NOMO-1 treated with dmso at 0.1 percent for 144 hours (cell line): ENCODE data around the gene FGFR1OP2.

Experiments
- DNase-seq: peaks from one replicate; lab custom pipeline; 2025; ENCODE audit not compliant: unreplicated experiment; lab: John Stamatoyannopoulos, UW

Gene FGFR1OP2

DNA sequence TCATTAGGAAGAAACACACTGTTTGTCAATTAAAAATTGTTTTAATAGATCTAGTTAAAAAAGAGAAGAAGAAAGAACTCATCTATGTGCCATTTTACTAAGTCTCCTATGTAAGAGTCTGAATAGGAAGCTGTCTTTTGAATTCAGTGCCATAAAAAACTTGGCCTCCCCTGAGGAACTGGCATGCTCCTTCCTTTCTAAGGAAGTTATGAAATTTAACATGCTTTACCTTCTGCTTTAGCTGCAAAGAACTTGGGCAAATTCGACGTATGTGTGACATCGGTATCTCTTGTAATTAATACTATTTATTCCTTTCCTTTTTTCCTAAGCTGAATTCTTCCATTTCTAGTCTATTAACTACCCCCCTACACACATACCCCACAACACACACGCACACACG, 63.4 kb downstream of the FGFR1OP2 start:
- DNase-seq = peak; percentile 54

DNA sequence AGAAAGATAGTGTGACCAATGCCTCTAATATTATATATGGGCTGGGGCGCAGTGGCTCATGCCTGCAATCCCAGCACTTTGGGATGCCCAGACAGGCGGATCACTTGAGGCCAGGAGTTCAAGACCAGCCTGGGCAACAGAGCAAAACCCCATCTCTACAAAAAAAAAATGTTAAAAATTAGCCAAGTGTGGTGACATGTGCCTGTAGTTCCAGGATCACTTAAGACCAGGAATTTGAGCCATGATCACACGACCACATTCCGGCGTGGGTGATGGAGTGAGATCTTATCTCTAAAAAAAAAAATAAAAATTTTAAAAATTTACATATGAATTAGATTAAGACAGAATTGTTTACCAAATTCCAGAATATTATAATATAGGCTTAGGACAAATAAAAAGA, 63.9 kb downstream of the FGFR1OP2 start:
- DNase-seq = no peak

DNA sequence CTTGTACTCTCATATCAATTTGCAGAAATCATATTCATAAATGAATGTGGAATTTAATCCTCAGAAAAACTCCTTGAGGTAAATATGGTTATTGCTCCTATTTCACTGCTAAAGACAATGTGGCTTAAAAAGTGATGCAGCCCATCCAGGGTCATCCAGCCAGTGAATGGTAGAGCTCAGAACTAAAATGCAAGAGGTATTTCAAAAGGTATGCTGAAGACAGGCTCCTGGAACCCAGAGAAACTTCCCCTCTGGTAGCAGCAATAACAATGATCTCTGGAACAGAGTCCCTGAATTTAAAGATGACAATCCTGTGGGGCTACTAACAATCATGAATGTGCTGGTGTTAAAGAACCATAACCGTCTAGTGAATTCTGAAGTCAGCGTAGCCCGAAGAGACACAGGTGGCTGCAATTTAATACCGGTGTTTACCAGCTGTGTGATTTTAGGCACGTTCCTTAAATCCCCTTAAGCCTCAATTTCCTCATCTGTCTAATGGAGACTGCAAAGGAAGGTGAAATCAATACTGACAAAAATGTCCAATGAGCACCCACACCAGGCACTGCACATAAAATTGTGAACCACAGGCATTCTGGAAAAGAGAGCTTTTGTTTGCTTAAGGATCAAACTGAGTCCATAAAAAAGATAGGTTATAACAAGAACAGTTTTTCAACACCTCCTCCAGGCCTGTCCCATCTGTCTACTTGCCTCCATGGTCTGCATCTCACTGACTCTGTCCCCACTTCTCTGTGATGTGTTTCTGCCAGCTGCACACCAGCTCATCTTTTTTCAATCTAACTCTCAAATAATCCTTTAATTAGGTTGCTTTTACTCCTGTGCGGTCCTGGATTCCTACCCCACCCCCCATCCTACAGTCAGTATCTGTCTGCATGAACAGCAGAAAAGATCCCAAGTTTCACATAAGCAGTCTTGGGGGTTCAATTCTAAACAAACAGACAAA, 65.4 kb downstream of the FGFR1OP2 start:
- no peak for DNase-seq

DNA sequence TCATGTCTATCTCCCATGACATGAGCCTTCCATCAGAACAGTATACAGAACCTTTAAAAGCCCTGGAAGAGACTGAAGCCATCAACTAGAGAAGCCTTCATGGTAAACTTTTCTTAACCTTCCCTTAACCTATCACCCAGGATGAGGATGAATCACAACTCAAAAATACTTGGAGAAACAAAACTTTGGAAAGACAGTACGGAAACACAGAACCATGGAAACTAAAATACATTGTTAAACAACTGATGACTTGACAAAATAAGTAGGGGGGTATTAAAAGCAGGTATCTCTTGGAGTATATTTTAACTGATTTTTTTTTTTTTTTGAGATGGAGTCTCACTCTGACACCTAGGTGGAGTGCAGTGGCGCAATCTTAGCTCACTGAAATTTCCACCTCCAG, 67.2 kb downstream of the FGFR1OP2 start:
- DNase-seq = no peak

DNA sequence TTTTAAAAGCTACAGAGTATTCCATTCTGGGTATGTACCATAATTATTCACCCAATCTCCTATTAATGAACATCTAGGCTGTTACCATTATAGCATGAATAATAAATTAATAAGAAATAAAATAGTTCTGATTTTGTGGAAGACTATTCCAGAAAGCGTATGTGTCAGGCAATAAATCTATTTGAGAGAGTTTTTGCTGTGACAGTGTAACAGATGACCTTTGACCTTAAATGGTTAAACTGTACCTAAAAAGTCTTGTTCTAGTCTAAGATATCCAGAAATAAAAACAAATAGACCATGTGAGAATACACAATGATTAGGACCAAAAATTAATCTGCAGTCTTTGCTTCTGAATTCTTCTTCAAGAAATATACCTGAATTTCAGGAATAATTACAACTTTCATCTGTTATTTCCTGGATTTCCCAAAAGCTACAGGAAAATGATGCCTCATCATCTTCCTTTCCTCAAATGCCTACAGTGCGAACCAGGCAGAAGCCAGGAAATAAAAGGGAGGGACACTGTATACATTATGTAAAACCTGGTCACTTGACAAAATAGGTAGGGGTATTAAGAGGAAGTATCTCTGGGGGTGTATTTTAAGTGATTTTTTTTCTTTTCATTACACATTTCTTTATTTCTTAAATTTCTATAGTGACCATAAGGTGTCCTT, 68.7 kb downstream of the FGFR1OP2 start:
- no peak for DNase-seq

DNA sequence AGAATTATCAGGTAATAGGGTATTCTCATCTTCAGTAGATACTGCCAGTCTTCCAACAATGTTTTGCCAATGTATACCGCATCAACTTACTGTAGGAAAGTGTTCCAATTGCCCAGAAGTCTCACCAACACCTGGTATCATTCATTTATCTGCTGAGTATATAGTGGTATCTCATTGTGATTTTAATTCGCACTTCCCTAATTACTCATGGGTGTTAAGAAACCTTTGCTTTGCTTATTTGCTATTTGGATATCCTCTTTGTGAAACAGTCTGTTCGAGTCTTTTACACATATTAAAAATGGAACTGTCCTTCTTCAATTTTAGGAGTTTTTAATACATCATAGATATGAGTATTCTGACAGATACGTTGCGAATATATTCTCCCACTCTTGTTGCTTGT, 69.8 kb downstream of the FGFR1OP2 start:
- no peak for DNase-seq

DNA sequence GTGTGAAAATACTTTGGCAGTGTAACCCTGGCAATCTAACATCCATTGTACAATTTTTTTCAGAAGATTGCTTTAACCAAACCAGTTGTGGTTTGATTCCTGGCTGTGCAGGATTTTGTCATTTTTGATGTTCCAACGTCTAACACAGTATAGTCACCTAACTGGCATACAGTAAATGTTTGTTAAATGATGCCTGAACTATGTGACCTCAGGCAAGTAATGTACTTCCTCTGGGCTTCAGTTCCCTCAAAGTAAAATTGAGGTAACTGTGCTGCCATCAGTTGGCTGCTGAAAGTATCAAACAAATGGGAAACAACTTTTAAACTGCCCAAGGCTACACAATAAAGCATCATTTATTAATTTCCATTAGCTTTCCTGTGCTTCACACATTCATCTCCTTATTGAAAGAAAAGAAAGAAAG, 71.6 kb downstream of the FGFR1OP2 start:
- DNase-seq = no peak

DNA sequence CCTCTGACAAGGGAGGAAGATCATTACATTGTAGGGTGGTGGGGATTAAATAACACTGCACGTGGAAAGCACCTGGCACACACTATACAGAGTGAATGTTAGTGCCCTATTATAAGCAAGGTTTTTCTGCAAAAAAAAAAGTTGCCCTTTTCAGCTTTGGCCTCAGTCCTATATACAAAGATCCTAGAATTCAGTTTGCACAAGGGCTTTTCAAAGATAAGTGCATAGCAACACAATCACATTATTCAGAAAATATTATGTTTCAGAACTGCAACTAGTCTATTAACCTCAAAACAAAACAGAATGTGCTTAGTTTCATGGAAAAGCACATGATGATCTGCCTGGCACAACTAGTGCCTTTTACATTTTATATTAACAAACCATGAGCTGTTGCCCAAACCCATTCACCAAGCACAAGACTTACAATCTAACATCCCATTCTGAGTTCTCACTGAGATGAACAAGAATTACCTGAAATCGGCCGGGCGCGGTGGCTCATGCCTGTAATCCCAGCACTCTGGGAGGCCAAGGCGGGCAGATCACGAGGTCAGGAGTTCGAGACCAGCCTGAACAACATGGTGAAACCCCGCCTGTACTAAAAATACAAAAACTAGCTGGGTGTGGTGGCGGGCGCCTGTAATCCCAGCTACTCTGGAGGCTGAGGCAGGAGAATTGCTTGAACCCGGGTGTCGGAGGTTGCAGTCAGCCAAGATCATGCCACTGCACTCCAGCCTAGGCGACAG, 74.1 kb downstream of the FGFR1OP2 start:
- no peak for DNase-seq

DNA sequence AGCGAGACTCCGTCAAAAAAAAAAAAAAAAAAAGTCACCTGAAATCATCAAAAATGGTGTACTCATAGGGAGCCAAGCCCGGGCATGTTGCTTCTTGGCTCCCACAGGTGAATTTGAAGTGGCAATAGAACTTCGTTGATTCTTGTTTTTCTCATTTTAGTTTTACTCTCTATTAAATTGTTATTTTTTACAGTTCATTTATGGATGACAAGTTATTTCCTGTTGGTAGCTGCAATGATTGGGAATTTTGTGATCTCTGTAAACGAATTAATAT, 74.6 kb downstream of the FGFR1OP2 start:
- DNase-seq = no peak

DNA sequence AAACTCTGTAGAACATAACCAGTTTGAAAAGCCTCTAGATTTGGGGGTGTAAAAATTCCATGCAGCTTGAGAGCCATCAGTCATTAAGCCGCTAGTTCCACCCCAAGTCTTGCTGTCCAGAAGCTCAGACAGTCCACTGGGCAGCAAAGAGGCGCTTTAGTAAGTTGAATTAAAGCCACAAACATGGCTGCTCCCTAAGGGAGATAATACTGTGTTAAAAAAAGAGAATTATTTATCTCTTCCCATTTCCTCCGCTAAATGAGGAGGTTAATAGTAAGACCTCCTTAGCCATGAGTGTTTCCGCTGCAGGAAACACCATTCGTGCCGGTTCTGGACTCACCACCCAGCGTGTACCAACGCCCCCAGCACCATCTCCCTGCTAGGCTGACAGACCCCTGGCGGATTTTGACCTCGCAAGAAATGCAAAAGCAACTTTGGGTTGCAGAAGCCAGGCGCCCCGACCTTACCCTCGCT, 75.4 kb downstream of the FGFR1OP2 start:
- no peak for DNase-seq

DNA sequence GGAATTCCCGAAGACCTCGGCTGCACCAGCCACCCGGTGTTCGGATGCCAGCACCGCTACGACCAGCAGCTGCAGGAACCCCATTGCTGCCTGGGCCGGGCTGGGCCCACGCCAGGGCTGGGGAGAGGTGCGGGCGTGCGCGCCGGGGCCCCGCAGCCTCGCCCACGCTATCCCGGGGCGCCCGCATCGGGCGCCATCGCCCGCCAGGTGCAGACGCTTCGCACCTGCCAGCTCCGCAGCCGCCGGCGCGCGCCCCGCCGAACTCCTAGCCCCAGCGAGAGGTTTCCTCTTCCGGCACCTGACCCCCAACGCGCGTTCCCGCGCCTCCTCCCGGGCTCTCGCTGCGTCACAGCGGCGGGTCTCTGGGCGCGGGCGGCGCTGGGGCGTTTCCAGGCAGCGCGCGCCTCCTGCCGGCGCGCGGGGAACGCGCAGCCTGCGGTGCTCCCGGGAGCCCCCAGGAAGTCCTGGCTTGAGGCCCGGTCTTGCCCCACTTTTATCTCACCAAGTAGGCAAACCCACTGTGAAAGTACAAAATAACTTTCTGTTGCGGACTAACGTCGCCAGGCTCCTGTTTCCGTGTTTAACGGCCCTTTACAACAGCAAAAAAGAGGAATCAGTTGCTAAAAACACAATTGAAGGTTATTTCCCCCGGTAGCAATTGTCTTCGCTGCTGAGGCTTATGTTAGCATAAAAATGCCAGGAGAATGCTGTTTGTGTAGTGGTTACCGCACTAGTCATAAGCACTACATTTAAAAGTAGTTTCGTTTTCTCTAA, 76.0 kb downstream of the FGFR1OP2 start, which contains the start of gene TM7SF3:
Gene TM7SF3, minus strand, starts transcription at position 300 of the 774 bp plus-strand sequence. Its CDS starts 216 bp downstream, at position 84.
- DNase-seq = peak; percentile 87

DNA sequence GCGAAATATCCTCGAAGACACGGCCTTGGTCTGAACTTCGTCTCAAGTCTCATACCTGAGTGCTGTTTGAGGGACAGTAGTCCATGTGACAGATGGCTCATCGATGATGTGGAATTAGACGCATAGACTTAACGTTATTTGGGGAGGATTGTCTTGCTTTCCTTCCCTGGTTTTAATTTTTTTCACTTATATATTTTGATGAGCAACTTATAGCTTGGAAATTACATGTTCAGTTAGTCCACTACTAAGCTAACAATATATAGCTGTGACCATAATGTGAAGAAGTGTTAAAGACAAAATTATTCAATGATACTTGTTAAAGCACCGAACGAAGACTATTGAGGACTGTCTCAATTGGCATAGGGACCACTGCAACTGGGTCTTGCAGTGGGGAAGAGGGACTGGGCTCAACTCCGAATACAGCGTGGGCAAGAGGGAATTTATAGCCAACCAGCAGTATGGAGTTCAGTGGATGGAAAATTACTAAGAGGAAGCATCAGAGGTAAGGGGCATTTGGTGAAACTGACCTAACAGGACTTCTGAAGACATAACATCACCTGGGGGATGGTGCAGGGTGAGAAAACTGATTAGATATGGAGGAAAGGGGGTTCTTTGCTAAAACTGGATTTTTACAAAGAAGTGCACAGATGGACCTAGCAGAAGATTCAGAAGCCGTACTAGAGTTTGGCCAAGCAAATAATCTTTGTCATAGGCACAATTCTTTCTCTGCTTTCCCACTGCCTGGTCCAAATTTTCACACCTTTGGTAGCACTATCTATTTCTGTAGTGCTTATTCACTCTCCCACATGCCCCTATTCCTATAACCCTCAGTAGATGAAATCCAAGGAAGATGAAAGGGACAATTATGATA, 76.8 kb downstream of the FGFR1OP2 start:
- DNase-seq = no peak

DNA sequence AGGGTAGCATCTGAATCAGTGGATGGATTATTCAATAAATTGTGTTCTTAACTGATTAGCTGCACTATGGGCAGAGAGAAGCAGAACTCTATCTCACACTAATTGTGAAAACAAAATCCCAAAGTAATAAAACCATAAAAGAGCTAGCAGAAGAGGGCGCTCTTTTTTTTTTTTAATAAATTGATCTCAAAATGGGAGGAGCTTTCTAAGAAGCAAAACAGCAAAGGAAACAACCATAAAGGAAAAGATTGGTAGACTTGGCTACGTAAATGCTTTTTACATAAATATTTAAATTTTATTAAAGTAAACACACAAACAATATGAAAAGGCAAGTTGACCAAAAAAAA, 77.4 kb downstream of the FGFR1OP2 start:
- DNase-seq = peak; percentile 48
